CD4-positive, alpha-beta T cell treated with Interleukin-12 subunit alpha and Interleukin-12 subunit beta, for 1 hour (primary cell): Measurements from ENCODE around the gene AFF3.

Experiments
- DNase-seq: peaks from one replicate; pipeline ENCODE4 v3.0.0-alpha.2; 2020

AFF3 gene

DNA sequence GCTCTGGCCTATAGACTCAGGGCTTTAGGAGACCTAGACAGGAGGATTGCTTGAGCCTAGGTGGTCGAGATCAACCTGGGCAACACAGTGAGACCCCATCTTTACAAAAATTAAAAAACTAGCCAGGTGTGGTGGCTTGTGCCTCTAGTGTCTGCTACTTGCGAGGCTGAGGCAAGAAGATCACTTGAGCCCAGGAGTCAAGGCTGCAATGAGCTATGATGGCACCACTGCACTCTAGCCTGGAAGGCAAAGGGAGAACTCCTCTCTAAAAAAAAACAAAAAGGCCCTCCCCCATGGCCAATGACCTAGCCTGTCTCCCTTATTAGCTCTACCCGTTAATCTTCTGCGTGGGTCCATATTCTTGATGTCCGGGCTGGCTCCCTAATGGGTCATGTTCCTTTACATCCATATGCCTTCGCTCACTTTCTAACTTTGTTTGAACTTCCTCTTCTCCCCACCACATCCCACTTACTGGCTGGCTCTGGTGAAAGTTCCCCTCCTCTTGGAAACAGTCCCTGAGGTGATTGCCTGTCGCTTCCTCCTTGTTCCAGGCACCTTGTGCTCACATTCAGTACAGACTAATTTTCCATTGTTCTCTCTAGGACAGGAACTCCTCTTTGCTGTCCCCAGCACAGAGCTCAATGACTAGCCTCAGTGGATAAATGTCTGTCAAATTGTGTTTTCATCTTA, 103.0 kb downstream of the AFF3 start:
- DNase-seq, result no peak

DNA sequence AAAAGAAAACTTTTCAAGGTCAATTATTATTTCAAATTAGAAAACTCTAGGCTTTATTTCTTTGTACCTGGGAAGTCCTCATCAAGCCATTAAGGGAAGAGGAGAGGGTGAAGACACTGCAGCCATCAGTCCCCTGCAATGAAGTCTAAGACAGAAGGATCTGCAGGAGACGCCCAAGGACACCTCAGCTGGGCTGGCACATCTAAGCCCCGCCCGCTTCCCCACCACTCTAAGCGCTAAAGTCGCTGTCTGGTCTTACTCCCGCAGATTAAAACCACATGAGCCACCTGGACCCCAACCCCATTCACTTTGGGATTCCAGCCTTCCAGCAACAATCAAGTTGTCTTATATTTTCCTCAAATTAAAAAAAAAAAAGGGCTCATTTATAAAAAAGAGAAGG, 104.4 kb downstream of the AFF3 start:
- DNase-seq, result no peak

DNA sequence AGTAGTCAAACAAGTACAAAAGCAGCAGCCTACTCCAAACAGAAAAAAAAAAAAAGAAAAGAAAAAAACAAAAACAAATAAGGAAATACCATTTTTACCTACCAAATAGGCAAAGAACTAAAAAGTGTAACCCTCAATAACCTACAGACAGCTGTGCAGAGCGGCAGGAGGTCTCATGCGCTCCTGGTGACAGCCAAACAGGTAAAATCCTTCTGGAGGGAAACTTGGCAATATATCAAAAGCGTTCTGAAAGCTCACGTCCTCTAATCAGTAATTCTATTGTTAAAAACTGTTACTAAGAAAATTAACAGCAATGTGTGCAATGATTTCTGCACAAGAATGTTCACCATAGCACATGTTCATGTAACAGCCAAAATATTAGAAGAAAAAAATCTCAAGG, 105.6 kb downstream of the AFF3 start:
- DNase-seq, result no peak

DNA sequence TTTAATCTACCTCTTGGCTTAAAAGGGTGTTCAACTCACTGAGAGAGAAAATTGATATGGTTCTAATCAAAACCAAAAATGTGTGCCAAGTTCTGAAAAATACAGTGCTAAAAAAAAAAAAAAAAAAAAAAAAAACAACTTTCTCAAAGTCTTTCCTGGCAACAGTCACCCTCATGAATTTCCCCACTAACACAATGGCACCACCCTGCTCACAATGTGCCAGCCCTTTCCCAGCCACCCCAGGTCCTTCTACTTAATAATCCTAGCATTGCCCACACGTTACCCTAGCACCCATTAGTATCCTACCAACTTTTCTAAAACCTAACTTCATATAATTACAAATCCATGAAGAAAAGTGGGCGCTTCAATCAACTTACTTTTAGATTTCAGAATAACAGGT, 106.4 kb downstream of the AFF3 start:
- DNase-seq, result no peak

DNA sequence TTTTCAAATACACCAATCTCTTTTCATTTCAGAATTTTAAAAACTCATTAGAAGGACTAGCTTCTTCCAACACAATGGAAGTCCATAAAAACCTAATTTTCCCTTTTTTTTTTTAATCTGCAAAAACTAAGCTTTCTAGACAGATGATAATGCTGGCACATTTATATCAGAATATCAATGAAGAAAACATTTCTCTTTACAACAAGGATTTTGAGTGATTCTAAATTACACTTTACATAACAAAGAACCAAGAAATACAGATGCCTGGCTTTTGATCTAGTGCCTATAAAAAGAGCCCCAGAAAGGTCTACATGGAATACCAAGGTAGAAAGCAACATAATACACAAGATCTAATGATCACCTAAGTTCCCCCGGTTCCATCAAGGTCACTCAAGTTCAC, 108.0 kb downstream of the AFF3 start:
- no peak for DNase-seq

DNA sequence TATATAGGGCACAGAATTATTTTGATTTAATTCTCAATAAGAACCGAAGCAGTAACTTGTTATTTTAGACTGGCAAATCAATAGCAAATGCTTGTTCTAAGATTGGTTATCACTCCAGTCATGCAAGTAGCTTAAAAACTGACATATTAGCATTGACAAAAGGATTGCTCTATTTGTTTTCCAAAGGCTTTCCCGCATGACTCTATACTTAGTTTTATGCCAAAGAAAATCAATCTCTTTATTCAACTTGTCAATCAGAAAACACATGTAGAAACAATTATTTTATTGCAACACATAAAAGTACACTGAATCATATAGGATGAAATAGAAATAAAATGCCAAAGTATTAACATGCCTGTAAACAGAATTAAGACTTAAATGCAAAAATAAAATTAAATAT, 108.4 kb downstream of the AFF3 start:
- no peak for DNase-seq

- DNase-seq, result no peak
Measured at GRCh38 chr2:100031604-100032003, 110.8 kb downstream of the AFF3 start.

GRCh38 chr2:100029460-100029859, 112.9 kb downstream of the AFF3 start:
- no peak for DNase-seq

DNA sequence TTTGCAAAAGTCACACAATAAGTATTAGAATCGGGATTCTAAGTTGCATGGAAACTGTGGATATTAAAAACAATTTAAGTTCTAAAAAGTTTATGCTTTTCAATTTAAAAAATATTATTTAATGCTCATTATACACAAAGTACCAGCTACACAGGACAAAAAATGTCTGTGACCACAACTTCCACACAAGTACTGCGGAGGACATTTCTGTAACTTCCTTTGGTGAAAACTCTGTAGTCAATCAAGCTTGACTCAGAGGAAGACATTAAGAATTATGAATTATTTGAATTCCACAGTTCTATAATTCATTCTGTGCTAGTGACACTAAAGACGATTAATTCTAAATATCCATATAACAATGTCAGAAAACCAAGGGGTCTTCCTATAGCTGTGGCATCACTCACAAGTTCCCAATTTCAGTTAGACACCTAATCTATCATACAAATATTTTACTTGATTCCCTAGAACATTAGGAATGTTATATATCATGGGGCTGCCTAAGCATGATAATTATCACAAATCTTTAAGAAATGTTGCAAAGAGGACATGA, 120.5 kb downstream of the AFF3 start:
- no peak for DNase-seq

DNA sequence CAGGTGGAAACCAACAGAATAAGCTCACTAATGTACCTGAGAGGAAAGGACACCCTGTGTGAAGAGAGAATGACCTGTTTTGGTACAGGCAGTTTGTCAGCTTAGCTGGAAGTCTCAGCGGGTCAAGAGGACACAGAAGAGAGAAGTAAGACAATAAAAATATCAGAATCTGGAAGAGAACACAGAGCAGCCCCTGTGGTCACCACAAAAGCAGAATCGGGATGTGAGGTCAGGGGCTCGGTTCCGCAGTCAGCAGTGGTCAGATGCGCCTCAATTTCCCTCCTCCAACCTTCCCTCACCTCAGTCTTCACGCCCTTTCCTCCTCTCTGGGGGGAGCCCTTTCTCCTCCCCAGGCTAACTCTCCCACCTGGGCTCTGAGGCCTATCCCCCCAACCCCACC, 122.9 kb downstream of the AFF3 start:
- no peak for DNase-seq

DNA sequence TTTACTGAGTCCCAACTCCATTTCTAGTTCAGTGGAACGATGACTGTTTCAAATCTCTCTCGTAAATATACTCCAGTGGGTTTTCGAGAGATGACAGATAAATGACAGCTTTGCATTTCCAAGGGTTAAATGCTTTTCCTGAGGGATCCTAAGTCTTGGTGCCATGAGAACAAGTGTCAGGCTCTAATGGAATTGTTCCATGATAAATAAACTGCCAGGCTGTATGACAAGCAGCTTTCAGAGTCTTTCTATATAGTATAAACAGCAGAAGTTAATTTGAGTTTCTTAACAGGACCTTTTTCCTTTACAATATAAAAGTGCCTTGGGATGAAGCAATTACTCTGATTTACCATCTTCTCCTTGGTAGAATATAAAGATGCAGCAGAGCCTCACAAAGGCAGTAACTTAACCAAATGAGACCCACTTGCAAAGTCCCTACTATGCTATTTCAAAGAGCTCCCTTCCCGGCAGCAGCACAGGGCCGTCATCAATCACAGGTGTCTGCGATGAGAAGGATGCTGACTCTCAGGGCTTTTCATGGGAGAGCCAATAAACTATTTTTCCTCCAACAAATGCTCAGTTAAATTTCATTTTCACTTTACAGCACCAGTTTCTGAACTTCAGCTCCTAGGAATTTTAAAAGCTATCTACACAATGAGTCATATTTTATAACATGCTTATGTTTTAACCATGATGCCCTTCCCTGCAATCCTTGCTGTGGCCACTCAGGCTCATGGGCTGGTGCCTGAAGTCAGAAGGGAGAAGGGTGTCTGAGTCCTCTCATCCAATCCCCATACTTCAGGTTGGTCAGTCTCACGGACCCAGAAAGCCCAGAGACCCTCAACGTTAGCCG, 123.8 kb downstream of the AFF3 start:
- DNase-seq, result no peak

DNA sequence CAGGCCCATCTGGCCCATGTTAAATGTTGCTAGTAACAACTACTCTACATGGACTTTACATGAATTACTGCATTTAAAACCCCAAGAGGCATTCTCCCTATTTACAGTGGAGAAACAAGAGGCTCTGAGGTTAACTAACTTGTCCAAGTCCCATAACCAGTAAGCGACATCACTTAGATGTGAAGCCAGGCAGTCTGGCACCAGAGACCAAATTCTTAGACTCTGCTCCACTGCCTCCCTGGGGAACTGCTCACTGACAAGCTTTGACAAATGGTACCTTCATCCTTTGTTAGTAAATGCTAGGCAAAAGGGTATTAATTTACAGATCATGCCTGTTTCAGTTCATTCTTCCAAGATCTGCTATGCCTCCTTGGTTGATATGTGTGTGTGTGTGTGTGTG, 124.8 kb downstream of the AFF3 start:
- DNase-seq, result no peak

GRCh38 chr2:100016756-100017155, 125.6 kb downstream of the AFF3 start:
- DNase-seq, result no peak

- DNase-seq, result no peak
Measured at GRCh38 chr2:100015849-100016248, 126.5 kb downstream of the AFF3 start.

DNA sequence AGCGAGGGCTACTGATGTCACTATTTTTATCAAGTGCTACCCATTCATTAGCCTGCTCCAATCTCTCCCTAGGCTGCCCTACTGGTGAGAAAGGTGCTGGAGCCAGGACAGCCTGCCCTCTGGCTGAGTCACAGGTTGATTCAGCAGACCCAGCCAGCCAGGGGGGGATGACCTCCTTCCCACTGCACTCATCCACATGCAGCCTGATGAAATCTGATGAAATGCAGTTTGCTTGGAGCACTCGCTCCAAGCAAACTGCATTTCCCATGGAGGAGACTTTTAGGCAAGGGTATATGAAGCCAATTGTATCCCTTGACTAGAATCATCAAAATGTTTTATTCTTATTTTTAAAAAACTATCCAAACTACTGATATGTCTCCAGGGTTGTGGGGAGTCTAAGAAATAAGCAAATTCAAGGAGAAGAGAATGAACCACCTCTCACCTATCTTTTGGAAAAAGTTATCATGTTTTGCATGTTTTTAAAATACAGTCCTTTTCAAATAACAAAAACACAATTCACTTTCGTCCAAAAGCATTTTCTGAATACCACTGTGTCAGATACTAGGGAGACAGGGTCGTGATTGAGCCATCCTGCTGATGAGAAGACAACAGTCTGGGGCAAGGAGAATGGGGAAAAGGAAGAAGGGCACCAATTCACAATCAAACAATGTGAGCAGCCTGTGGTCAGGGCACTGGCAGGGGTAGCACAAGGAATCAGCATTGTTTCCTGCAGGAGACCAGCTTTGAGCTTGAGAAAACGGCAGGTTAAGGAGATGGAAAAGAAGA, 128.3 kb downstream of the AFF3 start:
- DNase-seq, result no peak

DNA sequence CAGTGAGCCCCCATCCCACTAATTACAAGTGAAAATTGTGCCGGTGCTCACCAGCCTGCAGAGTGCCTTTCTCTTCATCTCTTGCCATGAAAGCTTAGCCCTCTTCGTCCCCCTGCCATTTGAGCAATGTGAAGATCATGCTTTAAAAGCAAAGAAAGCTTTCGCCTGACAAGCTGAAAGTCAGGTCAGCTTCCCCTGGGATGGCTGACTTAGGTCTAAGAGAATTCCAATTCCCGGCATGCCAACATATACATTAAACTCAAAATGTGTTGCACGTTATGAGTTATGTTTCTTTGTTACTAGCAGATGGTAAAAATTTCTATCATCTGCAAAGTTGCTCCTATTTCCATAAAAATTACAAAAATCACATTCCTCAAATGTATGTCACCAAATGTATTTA, 129.8 kb downstream of the AFF3 start:
- no peak for DNase-seq

GRCh38 chr2:100011272-100011731, 131.1 kb downstream of the AFF3 start:
- DNase-seq, result no peak

GRCh38 chr2:100010606-100011005, 131.8 kb downstream of the AFF3 start:
- DNase-seq, result no peak

DNA sequence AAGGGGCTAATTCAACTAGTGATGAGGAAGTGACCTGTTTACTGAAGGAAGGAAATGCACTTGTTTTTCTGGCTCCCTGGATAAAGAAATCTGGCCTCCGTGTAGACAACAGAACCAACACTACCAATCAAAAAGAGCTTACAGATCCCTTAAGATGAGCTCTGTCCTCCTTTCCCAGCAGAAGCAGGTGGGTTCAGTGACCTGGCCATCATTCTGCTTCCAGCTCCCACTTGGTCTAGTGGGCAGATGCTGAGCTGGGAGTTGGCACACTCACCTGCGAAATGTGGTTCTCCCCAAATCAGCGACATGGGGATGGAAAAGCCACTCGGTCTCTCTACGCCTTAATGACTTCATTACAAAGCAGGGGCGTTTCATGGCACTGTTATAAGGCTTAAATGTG, 132.6 kb downstream of the AFF3 start:
- DNase-seq, result no peak

- no peak for DNase-seq
Measured at GRCh38 chr2:100008956-100009355, 133.4 kb downstream of the AFF3 start.

GRCh38 chr2:100006516-100006915, 135.9 kb downstream of the AFF3 start:
- no peak for DNase-seq

DNA sequence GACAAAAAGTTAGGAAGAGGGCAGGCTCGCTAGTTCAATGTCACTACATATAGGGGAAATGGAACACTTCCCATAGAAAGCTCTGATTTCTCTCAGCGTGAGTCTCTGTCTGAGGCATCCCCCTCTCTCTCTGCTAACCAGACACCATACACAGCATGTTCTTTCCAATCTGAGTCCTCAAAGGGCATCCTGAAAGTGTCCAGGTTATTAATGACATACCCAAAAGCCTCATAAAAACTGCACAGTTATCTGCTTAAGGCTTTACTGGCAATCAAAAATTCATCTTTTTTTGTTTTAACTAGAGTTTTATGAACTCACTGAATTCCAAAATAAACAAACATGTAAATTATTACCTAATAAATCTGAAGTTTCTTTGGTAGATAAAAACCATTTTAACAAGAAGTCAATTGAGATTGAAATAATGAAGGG, 137.4 kb downstream of the AFF3 start:
- DNase-seq, result no peak

DNA sequence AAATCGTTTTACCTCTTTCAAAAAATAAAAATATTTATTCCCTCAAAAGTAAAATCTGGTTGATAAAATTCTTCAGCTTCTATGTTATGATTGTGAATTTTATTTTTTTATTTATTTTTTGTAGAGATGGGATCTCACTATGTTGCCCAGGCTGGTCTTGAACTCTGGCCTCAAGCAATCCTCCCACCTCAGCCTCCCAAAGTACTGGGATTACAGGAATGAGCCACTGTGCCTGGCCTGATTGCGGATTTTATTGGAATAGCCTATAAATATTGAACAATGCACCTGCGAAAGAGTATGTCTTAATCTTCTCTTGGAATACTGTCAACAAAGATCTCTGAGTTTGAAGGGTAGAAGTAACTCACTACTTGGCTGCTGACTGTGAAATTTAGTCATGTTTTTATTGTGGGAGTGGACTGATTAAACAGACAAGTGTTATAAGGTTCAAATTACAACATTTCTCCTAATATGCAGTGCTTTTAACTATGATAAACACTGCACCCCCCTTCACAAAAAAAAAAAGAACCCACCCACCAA, 138.0 kb downstream of the AFF3 start:
- no peak for DNase-seq
